Amniotic stem cell (primary cell): ENCODE measurements around the gene SLBP.
"Not testable (repeated sequence)": the region's sequence is repeated elsewhere in the genome, so short reads cannot be mapped to it uniquely, and the experiment has no call there.

Source experiments
- DNase-seq: peaks from one replicate; lab custom pipeline; 2025; lab: John Stamatoyannopoulos, UW

The SLBP gene

GRCh38 chr4:1708581-1708980 is 3.5 kb downstream of the SLBP start:
- DNase-seq: no peak

- no peak for DNase-seq
Observed at GRCh38 chr4:1706358-1706757, 5.8 kb downstream of the SLBP start.

- DNase-seq: no peak
Observed at GRCh38 chr4:1705732-1706131, 6.4 kb downstream of the SLBP start.

- no peak for DNase-seq
Observed at GRCh38 chr4:1703867-1704266, 8.3 kb downstream of the SLBP start.

- not testable (repeated sequence) for DNase-seq
Observed at GRCh38 chr4:1701671-1702070, 10.4 kb downstream of the SLBP start.

- no peak for DNase-seq
Observed at GRCh38 chr4:1695913-1696312, 16.2 kb downstream of the SLBP start.

GRCh38 chr4:1693131-1693896 is 18.8 kb downstream of the SLBP start:
- DNase-seq: peak; percentile 38

GRCh38 chr4:1691737-1692373 is 20.3 kb downstream of the SLBP start:
- DNase-seq: no peak

GRCh38 chr4:1690698-1691097 is 21.4 kb downstream of the SLBP start:
- DNase-seq: no peak

- DNase-seq: no peak
Observed at GRCh38 chr4:1686440-1687036, 25.6 kb downstream of the SLBP start.

- no peak for DNase-seq
Observed at GRCh38 chr4:1685235-1686150, 26.6 kb downstream of the SLBP start.

- no peak for DNase-seq
Observed at GRCh38 chr4:1684506-1685234, 27.4 kb downstream of the SLBP start.

GRCh38 chr4:1683736-1684505 is 28.2 kb downstream of the SLBP start, which contains the start of gene FAM53A:
FAM53A (minus strand) TSS chr4:1684313; CDS start chr4:1668741, 15,572 bp downstream.
- peak; percentile 57 for DNase-seq

GRCh38 chr4:1683261-1683735 is 28.8 kb downstream of the SLBP start:
- DNase-seq: peak; percentile 62

- DNase-seq: no peak
Observed at GRCh38 chr4:1682860-1683259, 29.3 kb downstream of the SLBP start.

- no peak for DNase-seq
Observed at GRCh38 chr4:1678244-1678643, 33.9 kb downstream of the SLBP start.

- DNase-seq: no peak
Observed at GRCh38 chr4:1676605-1677525, 35.3 kb downstream of the SLBP start.

- DNase-seq: no peak
Observed at GRCh38 chr4:1675802-1676137, 36.3 kb downstream of the SLBP start.

GRCh38 chr4:1675136-1675801 is 36.9 kb downstream of the SLBP start:
- no peak for DNase-seq
